SK-N-SH (cell line): ENCODE data around the gene NEGR1. TPM values are rescaled to one million over a fixed set of nuclear protein-coding genes. Genes with fewer than 3 reads are reported as not detected.

Source experiments
- CTCF ChIA-PET: fragments of 300-600, 350-600 bp; formaldehyde crosslinking; extraction: SDS; loops from one replicate; lab custom pipeline; 2021; lab: Yijun Ruan, JAX
- POLR2A ChIA-PET: fragments of 350-600 bp; sonication (Branson Sonifier 250); formaldehyde crosslinking; extraction: SDS; loops from one replicate; lab custom pipeline; 2020; ENCODE audit warnings: antibody characterized with exemption, inconsistent platforms; lab: Yijun Ruan, JAX
- DNase-seq: peaks from one replicate; pipeline ENCODE4 v3.0.0; 2012
- H2AFZ ChIP-seq: fragments of 200-600 bp; sonication (generic); 2 replicates; pipeline ENCODE4 v1.8.1; 2016; ENCODE audit warnings: antibody characterized with exemption, mild to moderate bottlenecking, low read depth
- H3F3A ChIP-seq: fragments of 200-600 bp; sonication (generic); replicated peaks from 2 replicates; pipeline ENCODE3; 2016; ENCODE audit warnings: antibody characterized with exemption, mild to moderate bottlenecking; ENCODE audit not compliant: insufficient read depth
- H3K27ac ChIP-seq, 2 experiments: fragments of 200-500 bp in 1 of 2; fragments of 200-600 bp in 1 of 2; sonication (Bioruptor generic) in 1 of 2; sonication (generic), shearing (Covaris generic) in 1 of 2; 2 replicates each; pipeline versions ENCODE4 v1.5.1 to v1.6.1; 2014 to 2016; ENCODE audit warnings: low read depth in 2 of 2, inconsistent platforms in 1 of 2, low read length in 1 of 2, mild to moderate bottlenecking in 1 of 2, mixed read lengths in 1 of 2
- H3K27me3 ChIP-seq: fragments of 200-600 bp; sonication (generic), shearing (Covaris generic); 2 replicates; pipeline ENCODE4 v1.6.1; 2016; ENCODE audit warnings: mixed run types; ENCODE audit not compliant: insufficient read depth
- H3K36me3 ChIP-seq, 2 experiments: fragments of 200-500 bp in 1 of 2; fragments of 200-600 bp in 1 of 2; sonication (Bioruptor generic) in 1 of 2; sonication (generic) in 1 of 2; replicated peaks in 1 of 2; 2 replicates each; pipeline versions ENCODE3 to v1.5.1; 2014 to 2016; ENCODE audit warnings: low read length in 1 of 2, mild to moderate bottlenecking in 1 of 2; ENCODE audit not compliant: insufficient read depth in 2 of 2, control insufficient read depth in 1 of 2
- H3K4me1 ChIP-seq, 2 experiments: fragments of 200-500 bp in 1 of 2; fragments of 200-600 bp in 1 of 2; sonication (Bioruptor generic) in 1 of 2; sonication (generic), shearing (Covaris generic) in 1 of 2; 2 replicates each; pipeline versions ENCODE4 v1.5.1 to v1.6.1; 2014 to 2016; ENCODE audit warnings: low read depth in 1 of 2, low read length in 1 of 2, mixed run types in 1 of 2; ENCODE audit not compliant: insufficient read depth in 2 of 2, control insufficient read depth in 1 of 2
- H3K4me2 ChIP-seq: fragments of 200-600 bp; sonication (generic), shearing (Covaris generic); 2 replicates; pipeline ENCODE4 v1.6.1; 2017; ENCODE audit warnings: mixed run types
- H3K4me3 ChIP-seq, 2 experiments: fragments of 200-500 bp in 1 of 2; fragments of 200-600 bp in 1 of 2; sonication (Bioruptor generic) in 1 of 2; sonication (generic), shearing (Covaris generic) in 1 of 2; 2 replicates each; pipeline versions ENCODE4 v1.5.1 to v1.8.1; 2014 to 2016; ENCODE audit warnings: low read depth in 2 of 2, inconsistent platforms in 1 of 2, low read length in 1 of 2, mild to moderate bottlenecking in 1 of 2, mixed read lengths in 1 of 2, moderate library complexity in 1 of 2
- H3K79me2 ChIP-seq: fragments of 200-600 bp; sonication (generic); 2 replicates; pipeline ENCODE4 v1.8.1; 2017; ENCODE audit warnings: mild to moderate bottlenecking; ENCODE audit not compliant: insufficient read depth
- H3K9ac ChIP-seq: fragments of 200-600 bp; sonication (generic); 2 replicates; pipeline ENCODE4 v1.6.1; 2017; ENCODE audit warnings: mixed run types
- H3K9me2 ChIP-seq: fragments of 200-600 bp; sonication (generic); 2 replicates; pipeline ENCODE4 v1.6.1; 2017; ENCODE audit warnings: mixed run types
- H3K9me3 ChIP-seq: fragments of 200-600 bp; sonication (generic); 2 replicates; pipeline ENCODE4 v1.6.1; 2017; ENCODE audit warnings: mixed run types, mild to moderate bottlenecking, moderate library complexity
- H4K20me1 ChIP-seq: fragments of 200-600 bp; sonication (generic); 2 replicates; pipeline ENCODE4 v1.6.1; 2017; ENCODE audit warnings: mild to moderate bottlenecking, mixed run types; ENCODE audit not compliant: insufficient read depth
- EP300 ChIP-seq, 2 experiments: IDR thresholded peaks; 2 replicates each; pipeline versions ENCODE4 v1.4.0 to v1.6.1; 2012; ENCODE audit warnings: borderline replicate concordance in 1 of 2, low read depth in 1 of 2, low read length in 1 of 2
- EZH2phosphoT487 ChIP-seq: fragments of 200-600 bp; sonication (generic); IDR thresholded peaks from 2 replicates; pipeline ENCODE4 v1.6.1; 2017; ENCODE audit warnings: low read depth, mixed run types, mild to moderate bottlenecking, antibody characterized with exemption, moderate library complexity, borderline replicate concordance
- FOXM1 ChIP-seq: IDR thresholded peaks from 2 replicates; pipeline ENCODE4 v1.4.0; 2012; ENCODE audit warnings: low read depth, mild to moderate bottlenecking
- GATA2 ChIP-seq: sonication (generic); formaldehyde crosslinking; IDR thresholded peaks from 2 replicates; pipeline ENCODE4 v1.5.0; 2020; ENCODE audit warnings: mild to moderate bottlenecking, missing genetic modification reagents
- IRF3 ChIP-seq: fragments of 150-350 bp; IDR thresholded peaks from 2 replicates; pipeline ENCODE4 v1.6.1; 2016; ENCODE audit warnings: mild to moderate bottlenecking, low read depth, low read length
- JUND ChIP-seq: IDR thresholded peaks from 2 replicates; pipeline ENCODE4 v1.4.0; 2012
- MEF2A ChIP-seq: IDR thresholded peaks from 2 replicates; pipeline ENCODE4 v1.4.0; 2012; ENCODE audit warnings: low read depth, borderline replicate concordance
- MXI1 ChIP-seq: IDR thresholded peaks from 2 replicates; pipeline ENCODE4 v1.6.1; 2012; ENCODE audit warnings: mild to moderate bottlenecking, low read depth, low read length, improper control_type of control experiment
- NRF1 ChIP-seq: IDR thresholded peaks from 2 replicates; pipeline ENCODE4 v1.6.1; 2012; ENCODE audit warnings: low read depth, mild to moderate bottlenecking, low read length
- RAD21 ChIP-seq: IDR thresholded peaks from 2 replicates; pipeline ENCODE4 v1.6.1; 2012; ENCODE audit warnings: mild to moderate bottlenecking, low read length
- RCOR1 ChIP-seq: fragments of 150-350 bp; IDR thresholded peaks from 2 replicates; pipeline ENCODE4 v1.6.1; 2017; ENCODE audit warnings: antibody characterized with exemption, low read length
- TEAD4 ChIP-seq: IDR thresholded peaks from 2 replicates; pipeline ENCODE4 v1.4.0; 2012; ENCODE audit warnings: mild to moderate bottlenecking, borderline replicate concordance; ENCODE audit not compliant: insufficient read depth
- USF1 ChIP-seq: IDR thresholded peaks from 2 replicates; pipeline ENCODE4 v1.4.0; 2012; ENCODE audit warnings: low read depth, borderline replicate concordance
- USF2 ChIP-seq: fragments of 150-350 bp; IDR thresholded peaks from 2 replicates; pipeline ENCODE4 v1.6.1; 2017; ENCODE audit warnings: antibody characterized with exemption, low read length, low read depth, borderline replicate concordance
- ZBTB33 ChIP-seq: IDR thresholded peaks from 2 replicates; pipeline ENCODE4 v1.4.0; 2012; ENCODE audit warnings: low read depth, borderline replicate concordance
- WGBS: methylation state at CpG from one replicate; pipeline ENCODE4 v1.1.6; 2017; ENCODE audit warnings: low lambda C conversion rate; 5-methylcytosine and 5-hydroxymethylcytosine counted together
- polyA plus RNA-seq, 3 experiments: library from polyadenylated mRNA; depleted of rRNA; stranded (reverse); fragments of >200 nt; gene quantifications; 2 replicates each; pipeline ENCODE4 v1.2.3, GENCODE V29; 2012

NEGR1 gene
- polyA plus RNA-seq, 1 of the 3 experiments (the other 2 are of a cell fraction) = 0.21 TPM

- no peak for DNase-seq
- Histone ChIP-seq H3K79me2 (no peaks in the 10 kb centered on the region), H3K9ac (no peak overlapping the region), H3K4me2 (no peak overlapping the region), H2AFZ (no peak overlapping the region), H3K36me3 (no peaks in the 10 kb centered on the region), H3K9me2 (no peaks in the 10 kb centered on the region), H4K20me1 (no peaks in the 10 kb centered on the region), H3K4me3 (no peak overlapping the region), H3K9me3 (no peaks in the 10 kb centered on the region), H3F3A (no peaks in the 10 kb centered on the region), H3K27ac (no peak overlapping the region), H3K4me1 (peaks cover 0 to 2% of the 10 kb centered on the region in 2 experiments; a peak in 2 of 4 replicates), H3K27me3 (no peaks in the 10 kb centered on the region)
- ChIA-PET CTCF (no interaction called here), POLR2A (no interaction called here)
- WGBS = 65% methylated on average over 4 of the region's 4 CpGs
- TF ChIP-seq JUND (no peak), FOXM1 (no peak), MEF2A (no peak), GATA2 (CRISPR knock-in tag) (no peak), MXI1 (no peak)
Observed at GRCh38 chr1:71781450-71781849, 500.9 kb downstream of the NEGR1 start.

GRCh38 chr1:71780681-71781080 is 501.7 kb downstream of the NEGR1 start:
- no peak for TF ChIP-seq EP300 (IDR thresholded peaks at IDR 0.05; ENCODE audit: borderline replicate concordance in 1 of 2, low read depth in 1 of 2, low read length in 1 of 2)
- no peak for TF ChIP-seq USF2
- no peak for TF ChIP-seq RAD21
- no peak for TF ChIP-seq RCOR1
- TF ChIP-seq NRF1 = no peak
- no peak for TF ChIP-seq FOXM1
- TF ChIP-seq TEAD4 = no peak
- no peak for TF ChIP-seq IRF3
- no peak for TF ChIP-seq USF1
- no peak for TF ChIP-seq GATA2 (CRISPR knock-in tag)
- TF ChIP-seq EZH2phosphoT487 = no peak
- no peak for TF ChIP-seq ZBTB33

More at GRCh38 chr1:71780681-71781080, 501.7 kb downstream of the NEGR1 start:
- Histone ChIP-seq H3K79me2 (no peaks in the 10 kb centered on the region), H2AFZ (no peak overlapping the region), H3K27ac (no peak overlapping the region), H3K4me1 (peaks cover 0 to 2% of the 10 kb centered on the region in 2 experiments; a peak in 2 of 4 replicates), H3K4me2 (no peak overlapping the region), H3F3A (no peaks in the 10 kb centered on the region), H3K4me3 (no peak overlapping the region), H3K9ac (no peak overlapping the region), H4K20me1 (no peaks in the 10 kb centered on the region), H3K9me3 (no peaks in the 10 kb centered on the region), H3K36me3 (no peaks in the 10 kb centered on the region), H3K9me2 (no peaks in the 10 kb centered on the region), H3K27me3 (no peaks in the 10 kb centered on the region)
- POLR2A ChIA-PET = no interaction called here
- CTCF ChIA-PET = no interaction called here
- WGBS = 78% methylated on average over 3 of the region's 3 CpGs
- DNase-seq = no peak
